Measurements from ENCODE around the gene OLIG1. TPM values are rescaled to one million over a fixed set of nuclear protein-coding genes. Genes with fewer than 3 reads are reported as not detected.

OLIG1 gene
- polyA plus RNA-seq, 1 experiment = not detected

- DNase-seq (ENCODE audit: low read depth) = no peak
- POLR2A ChIA-PET = no interaction called here
- TF ChIP-seq CTCF (IDR thresholded peaks at IDR 0.05; ENCODE audit: insufficient read depth, low read depth, low read length) = no peak
- H3K36me3 ChIP-seq (ENCODE audit: control insufficient read depth, insufficient read depth, low read length) = no peaks in the 10 kb centered on the region
- CTCF ChIA-PET = interaction anchor here (0.8 to 1.0 kb wide), 2 partner anchors 12 to 132 kb away, joined by 3 to 6 read pairs; no protein-coding TSS in a partner anchor
- peaks cover 60% of the 10 kb centered on the region for H3K27me3 ChIP-seq (ENCODE audit: control insufficient read depth, insufficient read depth, low read length)
- no peak overlapping the region for H3K4me3 ChIP-seq (ENCODE audit: low read depth, low read length)
Measured at GRCh38 chr21:33071770-33072306, 1.9 kb downstream of the OLIG1 start.

DNA sequence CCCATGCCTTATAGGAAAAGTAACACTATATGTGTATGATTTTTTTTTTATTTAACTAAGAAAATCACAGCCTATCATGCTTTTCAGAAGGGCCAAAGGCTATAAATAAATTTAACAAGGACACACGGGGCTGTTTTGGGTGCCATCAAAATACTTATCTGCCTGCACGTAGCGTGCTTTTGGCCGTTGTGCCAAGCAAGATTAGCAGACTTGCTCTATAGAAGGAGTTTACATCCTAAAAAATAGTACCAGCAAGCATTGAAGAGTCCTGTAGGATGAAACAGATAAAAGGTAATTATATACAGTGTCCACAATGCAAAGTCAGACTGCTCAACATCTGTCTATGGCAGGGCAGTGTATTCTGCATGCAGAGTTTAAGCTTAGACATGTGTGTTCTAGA is 3.7 kb downstream of the OLIG1 start:
- H3K4me3 ChIP-seq (ENCODE audit: low read depth, low read length) = no peak overlapping the region
- POLR2A ChIA-PET = no interaction called here
- CTCF ChIA-PET = interaction anchor here (1.1 kb wide), 1 partner anchor 11 kb away, joined by 4 read pairs; no protein-coding TSS in a partner anchor
- no peaks in the 10 kb centered on the region for H3K36me3 ChIP-seq (ENCODE audit: control insufficient read depth, insufficient read depth, low read length)
- TF ChIP-seq CTCF (IDR thresholded peaks at IDR 0.05; ENCODE audit: insufficient read depth, low read depth, low read length) = no peak
- peaks cover 53% of the 10 kb centered on the region for H3K27me3 ChIP-seq (ENCODE audit: control insufficient read depth, insufficient read depth, low read length)
- no peak for DNase-seq (ENCODE audit: low read depth)

GRCh38 chr21:33075128-33075527 is 5.2 kb downstream of the OLIG1 start:
- ChIA-PET POLR2A (no interaction called here), CTCF (no interaction called here)
- TF ChIP-seq CTCF (IDR thresholded peaks at IDR 0.05; ENCODE audit: insufficient read depth, low read depth, low read length) = no peak
- no peak for DNase-seq (ENCODE audit: low read depth)
- H3K4me3 ChIP-seq (ENCODE audit: low read depth, low read length) = no peak overlapping the region
- peaks cover 44% of the 10 kb centered on the region for H3K27me3 ChIP-seq (ENCODE audit: control insufficient read depth, insufficient read depth, low read length)
- no peaks in the 10 kb centered on the region for H3K36me3 ChIP-seq (ENCODE audit: control insufficient read depth, insufficient read depth, low read length)

GRCh38 chr21:33075596-33076195 is 5.8 kb downstream of the OLIG1 start:
- no peaks in the 10 kb centered on the region for H3K36me3 ChIP-seq (ENCODE audit: control insufficient read depth, insufficient read depth, low read length)
- peaks cover 42% of the 10 kb centered on the region for H3K27me3 ChIP-seq (ENCODE audit: control insufficient read depth, insufficient read depth, low read length)
- no peak overlapping the region for H3K4me3 ChIP-seq (ENCODE audit: low read depth, low read length)
- no peak for TF ChIP-seq CTCF (IDR thresholded peaks at IDR 0.05; ENCODE audit: insufficient read depth, low read depth, low read length)
- no peak for DNase-seq (ENCODE audit: low read depth)
- POLR2A ChIA-PET = no interaction called here
- CTCF ChIA-PET = interaction anchor here (1.4 kb wide), 1 partner anchor 10 kb away, joined by 3 read pairs; no protein-coding TSS in a partner anchor

DNA sequence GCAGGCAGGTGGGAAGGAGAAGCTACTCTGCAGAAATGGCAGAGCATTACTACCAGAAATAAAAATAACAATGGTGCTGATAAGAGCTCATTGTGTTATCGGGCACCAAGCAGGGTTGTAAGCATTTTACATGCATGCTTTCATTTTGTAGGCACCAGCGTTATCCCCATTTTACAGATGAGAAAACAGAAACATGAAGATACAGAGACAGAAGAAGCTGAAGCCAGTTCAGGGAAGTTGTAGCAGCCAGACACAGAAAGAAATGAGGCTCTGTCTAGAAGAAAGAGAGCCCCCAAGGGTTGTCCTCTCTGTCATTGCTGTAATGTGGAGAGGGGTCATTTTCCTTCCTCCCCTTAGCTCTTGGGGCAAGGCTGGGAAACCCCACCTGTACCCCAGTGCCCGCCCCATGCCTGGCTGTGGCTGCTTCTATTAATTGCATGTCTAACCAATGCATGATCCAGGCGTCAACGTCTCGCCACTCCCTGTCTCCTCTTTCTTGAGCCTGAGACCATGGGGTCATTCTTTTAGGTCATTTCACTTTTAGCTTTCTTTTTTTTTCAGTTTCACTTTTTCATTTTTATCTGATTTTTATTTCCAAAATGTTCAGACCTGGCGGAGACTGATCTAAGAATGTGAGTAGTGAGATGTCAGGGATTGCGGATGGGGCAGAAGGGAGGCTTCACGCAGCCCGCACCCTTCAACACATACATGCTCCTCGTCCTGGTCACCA is 6.8 kb downstream of the OLIG1 start:
- no peak for TF ChIP-seq CTCF (IDR thresholded peaks at IDR 0.05; ENCODE audit: insufficient read depth, low read depth, low read length)
- CTCF ChIA-PET = interaction anchor here (1.4 kb wide), 1 partner anchor 9 kb away, joined by 3 read pairs; no protein-coding TSS in a partner anchor
- no peak for DNase-seq (ENCODE audit: low read depth)
- H3K4me3 ChIP-seq (ENCODE audit: low read depth, low read length) = no peak overlapping the region
- peaks cover 34% of the 10 kb centered on the region for H3K27me3 ChIP-seq (ENCODE audit: control insufficient read depth, insufficient read depth, low read length)
- no peaks in the 10 kb centered on the region for H3K36me3 ChIP-seq (ENCODE audit: control insufficient read depth, insufficient read depth, low read length)
- POLR2A ChIA-PET = no interaction called here
